Left lobe of liver (tissue), 2 donors: ENCODE results near the gene GPX7. TPM values are rescaled to one million over a fixed set of nuclear protein-coding genes. Genes with fewer than 3 reads are reported as not detected.

ENCODE experiments used
- ATAC-seq: fragments of 200-7000 bp; cut with Tn5 transposase; one replicate; pipeline ENCODE4 v1.9.1; 2020; ENCODE audit warnings: mild to moderate bottlenecking, moderate library complexity
- DNase-seq: peaks from one replicate; pipeline ENCODE4 v3.0.0-alpha.2; 2020; ENCODE audit warnings: low spot score
- total RNA-seq: library from RNA; stranded (reverse); gene quantifications from one replicate; pipeline ENCODE4 v1.2.1, GENCODE V29; 2021
- donor health status: DM: no; HTN: no; CAD: no; lungs with moderate emphysema.
- donor health status: DM: no; HTN: yes; CAD: no.

The GPX7 gene
- total RNA-seq, 1 donor from 2014 or later = 2.1 TPM

GRCh38 chr1:52627028-52627427 is 24.9 kb downstream of the GPX7 start:
- no peak for ATAC-seq
- no peak for DNase-seq

- ATAC-seq = no peak
- DNase-seq = no peak
Observed at GRCh38 chr1:52628614-52629324, 26.6 kb downstream of the GPX7 start.

- no peak for ATAC-seq
- no peak for DNase-seq
Observed at GRCh38 chr1:52629325-52629643, 27.1 kb downstream of the GPX7 start.

GRCh38 chr1:52629667-52630066 is 27.5 kb downstream of the GPX7 start:
- DNase-seq (no peak), ATAC-seq (no peak)

- ATAC-seq (peak; percentile 22), DNase-seq (no peak)
Observed at GRCh38 chr1:52631759-52632331, 29.7 kb downstream of the GPX7 start.

GRCh38 chr1:52632732-52633290 is 30.6 kb downstream of the GPX7 start, which contains the start of gene SHISAL2A:
Gene SHISAL2A, plus strand, starts transcription at chr1:52633168. Its CDS starts 326 bp downstream, at chr1:52633494.
- ATAC-seq = peak; percentile 67

GRCh38 chr1:52633291-52633754 is 31.2 kb downstream of the GPX7 start:
- DNase-seq = no peak
- no peak for ATAC-seq

More at GRCh38 chr1:52632732-52633290, 30.6 kb downstream of the GPX7 start, which contains the start of gene SHISAL2A:
- DNase-seq = no peak

GRCh38 chr1:52634111-52634510 is 31.9 kb downstream of the GPX7 start:
- DNase-seq = no peak

GRCh38 chr1:52635321-52636089 is 33.3 kb downstream of the GPX7 start:
- ATAC-seq (no peak), DNase-seq (no peak)

More at GRCh38 chr1:52634111-52634510, 31.9 kb downstream of the GPX7 start:
- ATAC-seq = no peak

- DNase-seq (no peak), ATAC-seq (no peak)
Observed at GRCh38 chr1:52636721-52637695, 34.8 kb downstream of the GPX7 start.

- ATAC-seq (no peak), DNase-seq (no peak)
Observed at GRCh38 chr1:52637946-52638345, 35.8 kb downstream of the GPX7 start.

GRCh38 chr1:52640697-52641096 is 38.5 kb downstream of the GPX7 start:
- no peak for ATAC-seq
- DNase-seq = no peak

- no peak for ATAC-seq
- no peak for DNase-seq
Observed at GRCh38 chr1:52641307-52641706, 39.1 kb downstream of the GPX7 start.

GRCh38 chr1:52645261-52645660 is 43.1 kb downstream of the GPX7 start:
- ATAC-seq = no peak
- DNase-seq = peak; percentile 26

- DNase-seq (peak; percentile 79), ATAC-seq (peak; percentile 96)
Observed at GRCh38 chr1:52651904-52652303, 49.7 kb downstream of the GPX7 start.

- no peak for ATAC-seq
Observed at GRCh38 chr1:52653207-52653849, 51.2 kb downstream of the GPX7 start.

GRCh38 chr1:52654063-52654462 is 51.9 kb downstream of the GPX7 start:
- no peak for DNase-seq
- ATAC-seq = no peak

More at GRCh38 chr1:52653207-52653849, 51.2 kb downstream of the GPX7 start:
- no peak for DNase-seq

- ATAC-seq = no peak
Observed at GRCh38 chr1:52657702-52658101, 55.5 kb downstream of the GPX7 start.

More at GRCh38 chr1:52657702-52658101, 55.5 kb downstream of the GPX7 start:
- DNase-seq = no peak
